Thyroid gland (tissue), 4 donors: ENCODE measurements around the gene RBBP6.

Source experiments
- CTCF ChIP-seq, 6 experiments: fragments of 200-600 bp in 3 of 6; fragments of 450-650 bp in 3 of 6; sonication (generic) in 3 of 6; IDR thresholded peaks; one replicate each; pipeline ENCODE4 v1.5.1; 2016 to 2019; ENCODE audit warnings: antibody characterized with exemption in 6 of 6, mild to moderate bottlenecking in 2 of 6, inconsistent platforms in 1 of 6, moderate library complexity in 1 of 6
- POLR2A ChIP-seq, 2 donors: fragments of 450-650 bp; IDR thresholded peaks; one replicate each; pipeline ENCODE4 v1.6.1; 2017; ENCODE audit warnings: antibody characterized with exemption in 2 of 2, mild to moderate bottlenecking in 2 of 2, moderate library complexity in 1 of 2

GRCh38 chr16:24555346-24555872 is 16.0 kb downstream of the RBBP6 start:
- TF ChIP-seq CTCF (IDR thresholded peaks at IDR 0.05): no peak
- no peak for TF ChIP-seq POLR2A (IDR thresholded peaks at IDR 0.05)
